Left cardiac atrium (tissue), 4 donors: ENCODE measurements around the gene NOM1. TPM values are rescaled to one million over a fixed set of nuclear protein-coding genes. Genes with fewer than 3 reads are reported as not detected.
A peak's percentile ranks its signal among the peaks of the same experiment; 100 is the strongest.

Source experiments
- ATAC-seq, 2 donors: fragments of 200-7000 bp; cut with Tn5 transposase; one replicate each; pipeline ENCODE4 v1.9.1; 2020; ENCODE audit warnings: mild to moderate bottlenecking in 2 of 2, moderate library complexity in 2 of 2
- DNase-seq: peaks from one replicate; pipeline ENCODE4 v3.0.0-alpha.2; 2020
- intact Hi-C, 2 donors: fragments of 100-400 bp; cut with DNase I; formaldehyde crosslinking; loops; one replicate each; pipeline versions ENCODE4 v1.14.1 to v1.15.1; 2022 to 2023
- total RNA-seq, 2 donors: library from RNA; stranded (reverse); fragmentation: NEBNext Ultra II Directional; extraction: Animal tissue kit (Norgen Biotek cat#: 25700); gene quantifications; one replicate each; pipeline ENCODE4 v1.2.1, GENCODE V29; 2021
- donor health status: DM: no; HTN: yes; CAD: no.
- donor health status: DM: no; HTN: yes; CAD: no; lungs with severe emphysema.
- donor health status: DM: yes; HTN: yes; CAD: no.
- donor health status: Dilated cardiomyopathy.

The NOM1 gene
- total RNA-seq, 2 donors from 2014 or later = 8.9 to 9.4 TPM

- no peak for ATAC-seq
- intact Hi-C loops = no loop called here
- no peak for DNase-seq
These were observed 62.0 kb downstream of the NOM1 start for GRCh38 chr7:157011333-157012112.

GRCh38 chr7:157012113-157012547 is 62.6 kb downstream of the NOM1 start:
- DNase-seq = no peak
- intact Hi-C loops = no loop called here
- no peak for ATAC-seq

- intact Hi-C loops = no loop called here
- ATAC-seq (no peak), DNase-seq (no peak)
These were observed 63.6 kb downstream of the NOM1 start for GRCh38 chr7:157013101-157013500.

GRCh38 chr7:157013602-157014549 is 64.4 kb downstream of the NOM1 start:
- no peak for ATAC-seq
- no peak for DNase-seq
- intact Hi-C loops = no loop called here

GRCh38 chr7:157014635-157015555 is 65.4 kb downstream of the NOM1 start:
- intact Hi-C loops = no loop called here
- no peak for DNase-seq

GRCh38 chr7:157016024-157016351 is 66.5 kb downstream of the NOM1 start:
- DNase-seq (no peak), ATAC-seq (no peak)
- intact Hi-C loops = no loop called here

More at GRCh38 chr7:157014635-157015555, 65.4 kb downstream of the NOM1 start:
- no peak for ATAC-seq

- ATAC-seq = no peak
- DNase-seq = no peak
- intact Hi-C loops = no loop called here
These were observed 67.0 kb downstream of the NOM1 start for GRCh38 chr7:157016352-157017041.

GRCh38 chr7:157017149-157017548 is 67.6 kb downstream of the NOM1 start:
- DNase-seq = no peak
- intact Hi-C loops = no loop called here
- no peak for ATAC-seq

- intact Hi-C loops = no loop called here
- no peak for ATAC-seq
- DNase-seq = no peak
These were observed 68.3 kb downstream of the NOM1 start for GRCh38 chr7:157017603-157018327.

- ATAC-seq = no peak
- intact Hi-C loops = no loop called here
- DNase-seq = no peak
These were observed 69.0 kb downstream of the NOM1 start for GRCh38 chr7:157018328-157018996.

GRCh38 chr7:157018997-157019608 is 69.6 kb downstream of the NOM1 start:
- no peak for DNase-seq
- intact Hi-C loops = no loop called here

GRCh38 chr7:157019718-157020451 is 70.4 kb downstream of the NOM1 start:
- intact Hi-C loops = no loop called here
- no peak for ATAC-seq
- no peak for DNase-seq

More at GRCh38 chr7:157018997-157019608, 69.6 kb downstream of the NOM1 start:
- ATAC-seq = no peak

- intact Hi-C loops = no loop called here
- ATAC-seq (no peak), DNase-seq (no peak)
These were observed 71.1 kb downstream of the NOM1 start for GRCh38 chr7:157020514-157021070.

- intact Hi-C loops = no loop called here
- no peak for DNase-seq
- ATAC-seq = peak in 1 of 2 donors; percentile 27
These were observed 71.8 kb downstream of the NOM1 start for GRCh38 chr7:157021071-157021870.
